Measurements from ENCODE around the gene ZNF687.
A peak's percentile ranks its signal among the peaks of the same experiment; 100 is the strongest.

Gene ZNF687

GRCh38 chr1:151311589-151312331 is 29.7 kb downstream of the ZNF687 start:
- TF ChIP-seq GABPA (IDR thresholded peaks at IDR 0.05; ENCODE audit: low read depth) (no peak), REST (IDR thresholded peaks at IDR 0.05; ENCODE audit: insufficient replicate concordance, low read depth) (no peak), CTCF (IDR thresholded peaks at IDR 0.05; ENCODE audit: insufficient read depth, low read length) (no peak), SPI1 (IDR thresholded peaks at IDR 0.05; ENCODE audit: borderline replicate concordance, low read depth) (no peak), POLR2AphosphoS5 (IDR thresholded peaks at IDR 0.05; ENCODE audit: low read depth) (no peak; the same call in 1 of the 2 replicates)
- H3K27me3 ChIP-seq (ENCODE audit: insufficient read depth, poor library complexity, severe bottlenecking): no peaks in the 10 kb centered on the region
- H3K4me3 ChIP-seq (replicated peaks; ENCODE audit: insufficient read depth, low read length): no peak overlapping the region
- H3K27ac ChIP-seq (replicated peaks): no peak overlapping the region; the same call in 1 of the 2 replicates
- DNase-seq (ENCODE audit: low read depth in 1 of 2, low spot score in 1 of 2): peak; percentile 89 to 93

GRCh38 chr1:151312411-151312810 is 30.3 kb downstream of the ZNF687 start:
- no peak for DNase-seq (ENCODE audit: low read depth in 1 of 2, low spot score in 1 of 2)
- TF ChIP-seq GABPA (IDR thresholded peaks at IDR 0.05; ENCODE audit: low read depth) (no peak), SPI1 (IDR thresholded peaks at IDR 0.05; ENCODE audit: borderline replicate concordance, low read depth) (no peak), CTCF (IDR thresholded peaks at IDR 0.05; ENCODE audit: insufficient read depth, low read length) (no peak), REST (IDR thresholded peaks at IDR 0.05; ENCODE audit: insufficient replicate concordance, low read depth) (no peak), POLR2AphosphoS5 (IDR thresholded peaks at IDR 0.05; ENCODE audit: low read depth) (no peak)
- Histone ChIP-seq H3K27me3 (ENCODE audit: insufficient read depth, poor library complexity, severe bottlenecking) (no peaks in the 10 kb centered on the region), H3K4me3 (replicated peaks; ENCODE audit: insufficient read depth, low read length) (no peak overlapping the region), H3K27ac (replicated peaks) (no peak overlapping the region)

GRCh38 chr1:151312826-151313225 is 30.7 kb downstream of the ZNF687 start:
- no peak for TF ChIP-seq GABPA (IDR thresholded peaks at IDR 0.05; ENCODE audit: low read depth)
- TF ChIP-seq REST (IDR thresholded peaks at IDR 0.05; ENCODE audit: insufficient replicate concordance, low read depth): no peak
- TF ChIP-seq CTCF (IDR thresholded peaks at IDR 0.05; ENCODE audit: insufficient read depth, low read length): no peak
- DNase-seq (ENCODE audit: low read depth in 1 of 2, low spot score in 1 of 2): no peak
- Histone ChIP-seq H3K27me3 (ENCODE audit: insufficient read depth, poor library complexity, severe bottlenecking) (no peaks in the 10 kb centered on the region), H3K27ac (replicated peaks) (no peak overlapping the region), H3K4me3 (replicated peaks; ENCODE audit: insufficient read depth, low read length) (no peak overlapping the region)
